ENCODE results near the gene POLR1A. TPM values are rescaled to one million over a fixed set of nuclear protein-coding genes. Genes with fewer than 3 reads are reported as not detected.

Gene POLR1A
- total RNA-seq, 1 experiment from 2014 or later: 29.7 TPM

DNA sequence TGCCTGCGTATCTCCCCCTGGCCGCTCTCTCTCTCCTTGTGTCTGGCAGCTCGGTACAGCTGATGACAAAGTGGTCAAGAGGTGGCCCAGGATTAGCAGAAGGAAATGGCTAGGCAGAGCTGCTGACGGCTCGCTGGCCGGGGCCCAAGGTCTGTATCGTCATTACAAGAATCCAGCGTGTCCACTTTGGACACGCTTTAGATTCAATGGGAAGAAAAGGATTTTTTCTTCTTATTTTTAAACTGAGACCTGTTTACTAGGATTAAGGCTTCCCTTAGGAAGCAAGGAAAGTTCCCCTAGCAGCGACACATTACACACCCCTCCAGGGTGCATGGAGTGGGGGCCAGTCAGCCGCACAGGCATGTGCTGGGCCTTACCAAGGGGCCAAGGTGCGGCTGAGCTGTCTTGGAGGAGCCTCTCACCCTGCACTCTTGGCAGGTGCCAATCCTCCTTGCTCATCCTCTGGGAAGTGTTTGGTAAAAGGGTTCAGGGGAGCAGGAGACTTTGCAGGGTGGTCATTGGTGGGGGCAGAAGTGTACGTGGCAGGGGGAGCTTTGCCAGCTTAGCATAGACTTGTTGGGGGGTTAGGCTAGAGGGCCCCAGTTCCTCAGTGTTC is 76.8 kb downstream of the POLR1A start:
- POLR2A ChIA-PET (ENCODE audit: unreplicated experiment): no interaction called here

DNA sequence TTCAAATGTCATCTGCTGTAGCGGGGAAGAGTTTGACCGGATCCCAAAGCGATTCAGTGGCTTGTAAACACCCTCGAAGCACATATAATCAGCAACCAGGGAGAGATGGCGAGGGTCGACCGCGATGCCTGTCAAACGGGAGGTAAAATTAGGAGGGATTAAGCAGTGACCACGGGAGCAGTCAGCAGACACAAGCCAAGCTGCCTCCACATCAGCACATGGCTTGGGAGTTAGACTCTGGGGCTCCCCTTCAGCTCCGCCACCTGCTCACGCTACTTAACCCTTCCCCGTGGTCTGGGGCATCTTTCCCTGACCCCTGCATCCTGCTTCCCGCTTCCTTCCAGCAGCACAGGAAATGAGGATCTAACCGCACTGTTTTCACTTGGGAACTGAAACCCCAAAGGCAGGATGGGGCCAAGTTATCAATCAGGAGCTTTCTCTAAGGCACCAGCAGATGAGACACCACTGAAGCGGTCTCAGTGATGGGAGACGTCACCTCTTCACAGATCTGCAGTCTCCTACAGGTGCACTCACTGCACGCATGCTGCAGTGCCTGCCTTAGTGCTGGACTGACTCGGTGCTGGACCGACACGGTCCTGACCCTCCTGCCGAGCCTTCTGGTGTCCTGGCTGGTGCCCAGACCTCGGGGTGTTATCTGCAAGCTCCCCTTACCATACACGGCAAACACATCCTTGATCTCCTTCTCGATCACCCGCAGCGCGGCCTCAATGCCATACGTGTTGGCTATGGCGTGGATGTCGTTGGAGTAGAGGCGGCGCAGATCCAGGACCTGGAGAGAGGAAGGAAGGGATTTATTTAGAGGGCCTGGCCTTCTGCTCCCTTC is 77.5 kb downstream of the POLR1A start:
- Histone ChIP-seq H3F3A (ENCODE audit: insufficient read depth, low read depth) (no peaks in the 10 kb centered on the region), H3K4me2 (no peak overlapping the region), H3K9me3 (ENCODE audit: insufficient read depth, low read depth) (no peaks in the 10 kb centered on the region), H3K79me2 (ENCODE audit: low read depth) (no peaks in the 10 kb centered on the region), H3K9me2 (ENCODE audit: insufficient read depth) (no peaks in the 10 kb centered on the region), H4K20me1 (ENCODE audit: insufficient read depth) (no peaks in the 10 kb centered on the region), H3K4me3 (no peak overlapping the region), H2AFZ (no peak overlapping the region), H3K27me3 (ENCODE audit: insufficient read depth, low read depth) (no peaks in the 10 kb centered on the region), H3K36me3 (ENCODE audit: low read depth) (peaks cover 22% of the 10 kb centered on the region), H3K4me1 (replicated peaks; ENCODE audit: insufficient read depth) (no peaks in the 10 kb centered on the region), H3K27ac (no peak overlapping the region)
- ChIA-PET POLR2A (ENCODE audit: unreplicated experiment) (no interaction called here), CTCF (no interaction called here)
- intact Hi-C loops (cut with micrococcal nuclease; ENCODE audit: unreplicated experiment): no loop called here
- TF ChIP-seq EZH2 (IDR thresholded peaks at IDR 0.05; ENCODE audit: low read depth): no peak
- TF ChIP-seq, protein P1, sequence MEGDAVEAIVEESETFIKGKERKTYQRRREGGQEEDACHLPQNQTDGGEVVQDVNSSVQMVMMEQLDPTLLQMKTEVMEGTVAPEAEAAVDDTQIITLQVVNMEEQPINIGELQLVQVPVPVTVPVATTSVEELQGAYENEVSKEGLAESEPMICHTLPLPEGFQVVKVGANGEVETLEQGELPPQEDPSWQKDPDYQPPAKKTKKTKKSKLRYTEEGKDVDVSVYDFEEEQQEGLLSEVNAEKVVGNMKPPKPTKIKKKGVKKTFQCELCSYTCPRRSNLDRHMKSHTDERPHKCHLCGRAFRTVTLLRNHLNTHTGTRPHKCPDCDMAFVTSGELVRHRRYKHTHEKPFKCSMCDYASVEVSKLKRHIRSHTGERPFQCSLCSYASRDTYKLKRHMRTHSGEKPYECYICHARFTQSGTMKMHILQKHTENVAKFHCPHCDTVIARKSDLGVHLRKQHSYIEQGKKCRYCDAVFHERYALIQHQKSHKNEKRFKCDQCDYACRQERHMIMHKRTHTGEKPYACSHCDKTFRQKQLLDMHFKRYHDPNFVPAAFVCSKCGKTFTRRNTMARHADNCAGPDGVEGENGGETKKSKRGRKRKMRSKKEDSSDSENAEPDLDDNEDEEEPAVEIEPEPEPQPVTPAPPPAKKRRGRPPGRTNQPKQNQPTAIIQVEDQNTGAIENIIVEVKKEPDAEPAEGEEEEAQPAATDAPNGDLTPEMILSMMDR (conservative IDR thresholded peaks at IDR 0.05): no peak
- BruUV-seq (replicated peaks): no TSS peak
- DNase-seq: no peak

More for the DNA sequence above, 76.8 kb downstream of the POLR1A start:
- Histone ChIP-seq H4K20me1 (ENCODE audit: insufficient read depth) (no peaks in the 10 kb centered on the region), H3F3A (ENCODE audit: insufficient read depth, low read depth) (no peaks in the 10 kb centered on the region), H3K4me1 (replicated peaks; ENCODE audit: insufficient read depth) (no peaks in the 10 kb centered on the region), H3K4me3 (no peak overlapping the region), H3K27me3 (ENCODE audit: insufficient read depth, low read depth) (no peaks in the 10 kb centered on the region), H3K9me3 (ENCODE audit: insufficient read depth, low read depth) (no peaks in the 10 kb centered on the region), H3K4me2 (no peak overlapping the region), H3K79me2 (ENCODE audit: low read depth) (no peaks in the 10 kb centered on the region), H2AFZ (no peak overlapping the region), H3K27ac (no peak overlapping the region), H3K9me2 (ENCODE audit: insufficient read depth) (no peaks in the 10 kb centered on the region), H3K36me3 (ENCODE audit: low read depth) (peaks cover 26% of the 10 kb centered on the region)
- no peak for TF ChIP-seq EZH2 (IDR thresholded peaks at IDR 0.05; ENCODE audit: low read depth)
- TF ChIP-seq, protein P1 (conservative IDR thresholded peaks at IDR 0.05): no peak
- CTCF ChIA-PET: no interaction called here
- intact Hi-C loops (cut with micrococcal nuclease; ENCODE audit: unreplicated experiment): no loop called here
- no TSS peak for BruUV-seq (replicated peaks)
- no peak for DNase-seq

DNA sequence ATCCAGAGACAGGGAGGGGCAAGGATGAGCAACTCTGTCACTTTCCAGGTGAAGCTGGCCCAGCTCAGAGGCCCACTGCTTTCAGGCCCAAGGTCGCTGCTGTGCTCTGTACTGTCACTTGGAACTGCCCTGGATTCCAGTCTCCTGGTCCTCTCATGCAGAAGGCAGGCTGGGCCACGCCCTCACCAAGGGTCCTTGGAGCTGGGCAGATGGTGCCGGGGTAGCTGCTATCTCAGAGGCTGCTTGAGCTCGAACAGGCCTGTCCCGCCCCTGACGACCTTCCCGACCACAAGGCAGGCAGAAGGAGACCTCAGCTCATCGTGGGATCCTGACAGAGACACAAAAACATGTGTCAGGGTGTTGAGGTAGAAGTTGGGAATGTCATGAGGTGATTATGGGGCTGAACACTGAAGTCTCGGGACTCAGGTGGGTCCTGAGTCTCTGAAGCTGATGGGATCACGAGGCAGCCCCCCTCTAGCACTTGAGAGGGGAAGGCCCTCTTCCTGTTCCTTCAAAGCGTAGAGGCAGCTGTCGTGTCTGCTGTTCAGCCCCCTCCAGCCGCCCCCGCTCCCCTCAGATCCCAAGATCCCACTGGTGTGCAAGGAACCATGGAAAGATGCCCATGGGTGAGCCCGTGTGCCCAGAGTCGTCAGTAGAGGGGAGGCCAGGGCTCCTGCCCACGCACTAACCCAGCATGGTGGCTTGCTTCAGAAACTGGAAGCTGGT is 78.3 kb downstream of the POLR1A start:
- no peak for DNase-seq
- H3K4me3 ChIP-seq: no peak overlapping the region
- H3K79me2 ChIP-seq (ENCODE audit: low read depth): no peaks in the 10 kb centered on the region
- peaks cover 15% of the 10 kb centered on the region for H3K36me3 ChIP-seq (ENCODE audit: low read depth)
- no peaks in the 10 kb centered on the region for H3F3A ChIP-seq (ENCODE audit: insufficient read depth, low read depth)
- H3K9me2 ChIP-seq (ENCODE audit: insufficient read depth): no peaks in the 10 kb centered on the region
- no peak overlapping the region for H2AFZ ChIP-seq
- no peak overlapping the region for H3K4me2 ChIP-seq
- H3K9me3 ChIP-seq (ENCODE audit: insufficient read depth, low read depth): no peaks in the 10 kb centered on the region
- TF ChIP-seq, protein P1 (conservative IDR thresholded peaks at IDR 0.05): no peak
- TF ChIP-seq EZH2 (IDR thresholded peaks at IDR 0.05; ENCODE audit: low read depth): no peak
- no peak overlapping the region for H3K27ac ChIP-seq
- BruUV-seq (replicated peaks): no TSS peak
- intact Hi-C loops (cut with micrococcal nuclease; ENCODE audit: unreplicated experiment): no loop called here
- no peaks in the 10 kb centered on the region for H3K27me3 ChIP-seq (ENCODE audit: insufficient read depth, low read depth)
- CTCF ChIA-PET: no interaction called here
- POLR2A ChIA-PET (ENCODE audit: unreplicated experiment): no interaction called here
- no peaks in the 10 kb centered on the region for H4K20me1 ChIP-seq (ENCODE audit: insufficient read depth)
- no peaks in the 10 kb centered on the region for H3K4me1 ChIP-seq (replicated peaks; ENCODE audit: insufficient read depth)

Measured in PC-9 (cell line).